Measurements from ENCODE around the gene QPCT.
"Not testable (repeated sequence)": the region's sequence is repeated elsewhere in the genome, so short reads cannot be mapped to it uniquely, and the experiment has no call there.

QPCT gene

GRCh38 chr2:37402636-37403035 is 58.2 kb downstream of the QPCT start:
- H3K36me3 Mint-ChIP-seq (ENCODE audit: low read depth) = no peaks in the 10 kb centered on the region
- no peak overlapping the region for H3K4me3 Mint-ChIP-seq
- no peaks in the 10 kb centered on the region for H3K4me1 Mint-ChIP-seq (ENCODE audit: low read depth)
- no peaks in the 10 kb centered on the region for H3K9me3 Mint-ChIP-seq
- H3K27me3 Mint-ChIP-seq (ENCODE audit: low read depth) = peaks cover 33% of the 10 kb centered on the region
- no peak overlapping the region for H3K27ac Mint-ChIP-seq

DNA sequence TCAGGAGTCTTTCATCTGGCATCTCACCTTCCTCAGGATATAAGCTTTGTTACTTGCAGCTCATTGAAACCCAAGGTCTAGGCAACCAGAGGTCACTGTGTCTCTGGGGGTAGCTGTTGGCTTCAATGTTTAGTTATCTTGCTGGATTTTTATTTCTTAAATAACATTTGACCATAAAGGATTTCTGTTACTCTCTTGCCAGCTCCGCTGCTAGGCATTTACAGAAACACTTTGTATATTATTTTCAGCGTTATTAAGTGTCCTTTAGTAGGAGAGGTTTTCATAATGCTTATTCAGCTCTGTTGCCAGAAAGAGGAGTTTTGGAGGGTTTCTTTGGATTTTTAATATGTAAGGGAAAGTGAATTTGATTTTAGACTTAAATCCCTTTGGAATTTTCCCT is 61.4 kb downstream of the QPCT start:
- no peaks in the 10 kb centered on the region for H3K4me1 Mint-ChIP-seq (ENCODE audit: low read depth)
- no peaks in the 10 kb centered on the region for H3K9me3 Mint-ChIP-seq
- H3K27me3 Mint-ChIP-seq (ENCODE audit: low read depth) = peaks cover 30% of the 10 kb centered on the region
- H3K27ac Mint-ChIP-seq = no peak overlapping the region
- no peaks in the 10 kb centered on the region for H3K36me3 Mint-ChIP-seq (ENCODE audit: low read depth)
- no peak overlapping the region for H3K4me3 Mint-ChIP-seq

DNA sequence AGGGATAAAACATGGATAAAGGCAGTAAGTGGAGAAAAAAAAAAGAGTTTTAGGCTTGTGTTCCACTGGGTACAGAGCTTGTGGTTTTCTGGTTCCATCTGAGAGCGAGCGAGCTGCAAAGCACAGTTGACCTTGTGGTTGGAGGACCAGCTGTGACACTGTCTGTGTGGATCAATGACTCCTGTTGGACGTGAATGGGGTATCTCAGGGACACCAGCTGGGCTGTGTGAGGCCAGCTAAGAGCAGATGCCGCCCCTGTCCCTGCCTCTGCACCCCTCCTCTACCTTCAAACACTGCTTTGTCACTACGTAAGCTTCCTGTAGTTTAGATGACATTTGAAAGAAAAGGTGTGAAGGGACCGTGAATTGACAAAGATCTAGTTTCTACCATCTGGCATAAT is 67.8 kb downstream of the QPCT start:
- Mint-ChIP-seq H3K27ac (no peak overlapping the region), H3K9me3 (no peaks in the 10 kb centered on the region), H3K4me1 (ENCODE audit: low read depth) (peaks cover 3% of the 10 kb centered on the region), H3K27me3 (ENCODE audit: low read depth) (peaks cover 3% of the 10 kb centered on the region), H3K36me3 (ENCODE audit: low read depth) (no peaks in the 10 kb centered on the region), H3K4me3 (no peak overlapping the region)

DNA sequence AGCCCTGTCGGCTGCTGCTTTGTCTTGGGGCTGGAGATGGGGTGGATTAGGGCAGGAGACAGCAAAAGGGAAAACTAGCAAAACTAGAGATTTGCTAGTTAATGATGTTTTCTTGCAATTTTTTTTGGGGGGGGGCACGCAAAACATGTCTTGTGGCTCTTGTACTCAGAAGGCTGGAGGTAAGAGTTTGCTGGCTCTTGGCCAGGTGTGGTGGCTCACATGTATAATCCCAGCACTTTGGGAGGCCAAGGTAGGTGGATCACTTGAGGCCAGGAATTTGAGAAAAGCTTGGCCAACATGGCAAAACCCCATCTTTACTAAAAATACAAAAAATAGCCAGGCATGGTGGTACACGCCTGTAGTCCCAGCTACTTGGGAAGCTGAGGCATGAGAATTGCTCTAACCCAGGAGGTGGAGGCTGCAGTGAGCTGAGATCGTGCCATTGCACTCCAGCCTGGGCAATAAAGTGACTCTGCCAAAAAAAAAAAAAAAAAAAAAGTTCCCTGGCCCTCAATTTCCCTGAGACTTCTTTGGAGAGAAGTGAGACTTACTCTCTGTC is 69.6 kb downstream of the QPCT start:
- H3K9me3 Mint-ChIP-seq; H3K27me3 Mint-ChIP-seq (ENCODE audit: low read depth); H3K36me3 Mint-ChIP-seq (ENCODE audit: low read depth); H3K27ac Mint-ChIP-seq; H3K4me1 Mint-ChIP-seq (ENCODE audit: low read depth); H3K4me3 Mint-ChIP-seq: not testable (repeated sequence)

GRCh38 chr2:37414470-37414949 is 70.1 kb downstream of the QPCT start:
- Mint-ChIP-seq H3K36me3 (ENCODE audit: low read depth) (no peaks in the 10 kb centered on the region), H3K27me3 (ENCODE audit: low read depth) (no peaks in the 10 kb centered on the region), H3K4me3 (no peak overlapping the region), H3K9me3 (no peaks in the 10 kb centered on the region), H3K4me1 (ENCODE audit: low read depth) (peaks cover 3% of the 10 kb centered on the region), H3K27ac (no peak overlapping the region)

DNA sequence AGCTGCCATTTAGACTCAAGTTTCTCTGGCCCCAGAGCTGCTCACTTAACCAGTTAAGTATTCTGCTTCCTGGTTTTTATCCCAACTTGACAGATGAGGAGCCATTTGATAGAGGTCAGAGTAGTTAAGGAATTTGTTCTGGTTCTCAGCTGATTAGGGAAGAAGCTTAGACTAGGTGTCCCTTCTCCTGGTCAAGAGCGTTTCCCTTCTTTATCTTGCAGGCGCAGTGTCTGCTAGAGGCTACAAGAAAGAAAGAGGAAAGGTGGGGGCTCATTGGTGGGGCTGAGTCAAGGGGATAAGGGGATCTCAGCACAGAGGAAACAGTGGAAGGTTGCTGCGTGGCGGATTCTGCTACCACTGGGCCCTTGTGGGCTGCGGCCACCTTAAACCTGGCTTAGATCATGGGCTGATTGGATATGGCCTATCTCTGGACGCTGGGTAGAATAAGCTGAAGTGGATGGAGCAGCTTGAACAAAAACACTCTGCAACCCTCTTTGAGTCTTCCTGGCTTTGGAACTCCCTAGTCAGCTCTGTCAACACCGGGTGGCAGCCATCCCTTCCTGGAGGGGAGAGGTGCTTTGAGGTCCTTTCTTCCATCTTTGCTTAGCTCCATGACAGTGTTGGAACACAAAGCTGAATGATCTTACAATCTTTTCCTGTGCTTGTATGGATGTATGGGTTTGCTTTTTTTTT is 70.8 kb downstream of the QPCT start:
- Mint-ChIP-seq H3K27me3 (ENCODE audit: low read depth) (no peaks in the 10 kb centered on the region), H3K4me1 (ENCODE audit: low read depth) (peaks cover 3% of the 10 kb centered on the region), H3K4me3 (no peak overlapping the region), H3K36me3 (ENCODE audit: low read depth) (no peaks in the 10 kb centered on the region), H3K27ac (no peak overlapping the region), H3K9me3 (no peaks in the 10 kb centered on the region)

- Mint-ChIP-seq H3K9me3 (no peaks in the 10 kb centered on the region), H3K36me3 (ENCODE audit: low read depth) (no peaks in the 10 kb centered on the region), H3K4me3 (no peak overlapping the region), H3K27me3 (ENCODE audit: low read depth) (no peaks in the 10 kb centered on the region), H3K4me1 (ENCODE audit: low read depth) (peaks cover 3% of the 10 kb centered on the region), H3K27ac (no peak overlapping the region)
These were observed 72.9 kb downstream of the QPCT start for GRCh38 chr2:37417321-37417720.

- Mint-ChIP-seq H3K36me3 (ENCODE audit: low read depth) (no peaks in the 10 kb centered on the region), H3K27me3 (ENCODE audit: low read depth) (no peaks in the 10 kb centered on the region), H3K27ac (no peak overlapping the region), H3K9me3 (no peaks in the 10 kb centered on the region), H3K4me1 (ENCODE audit: low read depth) (peaks cover 3% of the 10 kb centered on the region), H3K4me3 (no peak overlapping the region)
These were observed 74.5 kb downstream of the QPCT start for GRCh38 chr2:37418956-37419355.

GRCh38 chr2:37421686-37422085 is 77.3 kb downstream of the QPCT start:
- Mint-ChIP-seq H3K4me1 (ENCODE audit: low read depth) (no peaks in the 10 kb centered on the region), H3K4me3 (no peak overlapping the region), H3K9me3 (no peaks in the 10 kb centered on the region), H3K27me3 (ENCODE audit: low read depth) (no peaks in the 10 kb centered on the region), H3K36me3 (ENCODE audit: low read depth) (no peaks in the 10 kb centered on the region), H3K27ac (no peak overlapping the region)

DNA sequence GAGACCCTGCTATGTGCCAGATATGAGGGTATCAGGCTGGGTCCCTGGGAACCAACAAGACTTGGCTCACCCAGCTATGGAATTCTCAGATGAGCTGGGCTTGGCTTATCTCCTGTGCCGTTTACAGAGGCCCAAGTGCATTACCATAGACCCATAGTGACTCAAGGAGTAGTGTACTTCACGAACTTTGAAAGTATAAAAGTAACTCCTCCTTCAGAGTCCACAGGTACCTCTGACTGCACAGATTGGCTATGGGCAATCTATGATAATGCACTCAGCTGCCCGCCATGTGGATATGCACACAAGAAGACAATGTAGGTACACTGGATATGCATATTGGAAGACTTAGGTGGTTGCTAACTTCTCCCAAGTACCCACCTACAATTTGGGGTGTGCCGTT is 78.4 kb downstream of the QPCT start:
- Mint-ChIP-seq H3K9me3 (no peaks in the 10 kb centered on the region), H3K27me3 (ENCODE audit: low read depth) (no peaks in the 10 kb centered on the region), H3K4me1 (ENCODE audit: low read depth) (no peaks in the 10 kb centered on the region), H3K36me3 (ENCODE audit: low read depth) (no peaks in the 10 kb centered on the region), H3K27ac (no peak overlapping the region), H3K4me3 (no peak overlapping the region)
